COLO668 (cell line): Measurements from ENCODE around the gene METTL25B.

ENCODE experiments used
- DNase-seq: peaks from one replicate; lab custom pipeline; 2025; ENCODE audit not compliant: unreplicated experiment; lab: John Stamatoyannopoulos, UW

The METTL25B gene

DNA sequence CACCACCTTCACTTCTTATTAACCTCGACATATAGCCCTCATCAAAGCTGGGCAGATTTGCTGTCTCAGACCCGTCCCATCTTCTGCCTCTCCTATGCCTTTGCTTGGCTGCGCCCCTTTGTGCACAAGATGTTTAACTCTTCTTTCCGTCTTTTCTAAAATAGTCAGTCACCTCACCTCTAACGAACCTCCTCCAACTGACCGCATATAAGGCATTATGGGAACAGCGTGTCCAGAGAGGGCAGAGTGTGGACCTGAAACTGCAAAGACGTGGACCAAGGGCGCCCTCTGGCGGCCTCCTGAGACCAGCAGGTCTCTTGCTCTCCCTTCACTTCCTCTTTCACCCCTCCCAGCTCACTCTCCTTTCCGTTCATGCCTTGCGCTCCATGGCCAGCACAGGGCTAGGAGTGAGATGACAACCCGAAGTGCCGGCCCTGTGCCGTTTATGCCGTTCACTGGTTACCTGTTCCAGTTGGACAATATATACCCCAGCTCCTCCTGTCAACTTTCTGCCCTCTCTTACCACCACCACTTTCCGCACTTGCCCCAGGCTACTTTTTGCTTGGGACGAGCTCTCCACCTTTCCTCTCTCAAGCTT, 2.5 kb upstream of the METTL25B start:
- peak; percentile 93 for DNase-seq

DNA sequence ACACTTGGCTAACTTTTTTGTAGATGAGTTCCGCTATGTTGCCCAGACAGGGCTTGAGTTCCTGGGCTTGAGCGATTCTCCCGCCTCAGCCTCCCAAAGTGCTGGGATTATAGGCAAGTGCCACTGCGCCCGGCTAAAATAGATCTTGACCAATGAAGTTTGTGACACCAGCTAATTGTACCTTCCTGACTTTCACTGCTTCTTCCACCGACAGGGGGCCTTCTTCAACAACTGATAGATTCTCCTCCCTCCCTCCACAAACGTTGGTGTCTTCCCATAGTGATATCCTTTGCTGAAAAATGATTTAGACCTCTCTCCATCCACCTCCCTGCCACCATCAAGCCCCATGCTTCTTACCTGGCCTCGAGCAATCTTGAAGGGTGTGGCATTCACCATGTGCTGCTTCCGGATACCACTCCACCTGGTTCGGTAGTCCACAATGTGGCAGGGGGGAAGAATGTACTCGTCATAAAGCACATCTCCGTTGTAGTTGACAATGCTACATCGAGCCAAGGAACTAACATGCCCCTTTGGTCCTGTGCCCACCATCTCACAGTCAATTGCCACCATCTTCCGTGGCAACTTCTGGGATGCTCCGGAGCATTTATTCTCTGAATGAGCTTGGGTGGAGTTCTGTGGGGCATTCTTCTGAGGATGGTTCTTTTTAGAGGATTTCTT, 1.6 kb upstream of the METTL25B start:
- DNase-seq: peak; percentile 66

DNA sequence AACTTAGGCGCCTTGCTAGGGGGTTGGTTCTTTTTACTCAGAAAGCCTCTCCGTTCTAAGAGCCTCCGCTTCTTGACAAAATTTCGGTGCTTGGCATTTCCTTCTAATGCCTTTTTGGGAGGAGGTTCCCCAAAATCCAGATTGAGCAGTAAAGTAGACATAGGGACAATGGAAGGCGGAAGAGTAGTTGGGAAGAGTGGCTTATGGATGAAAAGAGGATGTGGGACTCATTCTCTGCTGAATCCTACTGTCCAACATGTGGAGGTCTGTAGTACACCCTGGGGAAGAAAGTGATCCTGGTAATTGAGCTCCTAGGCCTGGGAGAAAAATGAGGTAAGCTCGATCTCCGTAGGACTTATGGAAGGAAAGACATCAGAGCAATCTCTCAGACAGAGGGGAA, 777 bp upstream of the METTL25B start:
- no peak for DNase-seq

DNA sequence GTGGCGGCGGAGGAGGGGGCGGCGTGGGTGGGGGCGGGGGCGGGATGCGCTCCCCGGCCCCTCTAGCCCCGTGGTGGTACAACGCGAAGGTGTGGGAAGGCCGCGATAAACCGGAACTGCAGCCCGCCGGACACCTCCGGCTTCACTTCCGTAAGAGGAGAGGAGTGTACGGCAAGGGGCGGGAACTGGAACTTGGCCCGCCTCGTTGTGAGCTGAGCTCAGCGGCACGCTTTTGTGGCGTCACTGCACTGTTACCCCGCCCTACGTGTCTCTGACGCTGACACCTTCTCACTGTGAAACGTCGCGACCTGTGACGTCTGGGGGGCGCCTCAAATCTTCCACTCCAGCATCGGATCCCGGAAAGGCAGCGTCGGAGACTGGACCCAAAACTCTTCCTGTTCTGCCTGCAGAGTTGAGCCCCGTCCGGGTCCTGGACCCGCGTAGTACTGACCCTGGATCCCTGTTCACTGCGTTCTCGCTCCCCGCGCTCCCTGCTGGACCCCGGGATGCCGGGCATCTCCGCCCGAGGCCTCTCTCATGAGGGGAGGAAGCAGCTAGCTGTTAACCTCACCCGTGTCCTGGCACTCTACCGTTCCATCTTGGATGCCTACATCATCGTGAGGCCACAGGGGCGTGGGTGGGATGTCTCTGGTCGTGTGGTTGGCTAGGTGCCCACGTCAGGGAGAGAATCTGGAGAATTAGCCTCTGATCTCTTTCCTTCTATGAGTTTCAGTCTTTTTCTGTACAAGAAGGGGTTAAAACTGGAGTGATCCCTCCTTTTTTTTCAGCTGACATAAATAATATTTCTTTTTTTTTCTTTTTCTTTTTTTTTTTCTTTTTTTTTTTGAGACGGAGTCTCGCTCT, 562 bp downstream of the METTL25B start, which contains the start of gene ISG20L2:
Gene ISG20L2, minus strand, starts transcription at position 168 of the 864 bp plus-strand sequence. CDS start 1,114 bp downstream, outside the sequence.
- peak; percentile 98 for DNase-seq

DNA sequence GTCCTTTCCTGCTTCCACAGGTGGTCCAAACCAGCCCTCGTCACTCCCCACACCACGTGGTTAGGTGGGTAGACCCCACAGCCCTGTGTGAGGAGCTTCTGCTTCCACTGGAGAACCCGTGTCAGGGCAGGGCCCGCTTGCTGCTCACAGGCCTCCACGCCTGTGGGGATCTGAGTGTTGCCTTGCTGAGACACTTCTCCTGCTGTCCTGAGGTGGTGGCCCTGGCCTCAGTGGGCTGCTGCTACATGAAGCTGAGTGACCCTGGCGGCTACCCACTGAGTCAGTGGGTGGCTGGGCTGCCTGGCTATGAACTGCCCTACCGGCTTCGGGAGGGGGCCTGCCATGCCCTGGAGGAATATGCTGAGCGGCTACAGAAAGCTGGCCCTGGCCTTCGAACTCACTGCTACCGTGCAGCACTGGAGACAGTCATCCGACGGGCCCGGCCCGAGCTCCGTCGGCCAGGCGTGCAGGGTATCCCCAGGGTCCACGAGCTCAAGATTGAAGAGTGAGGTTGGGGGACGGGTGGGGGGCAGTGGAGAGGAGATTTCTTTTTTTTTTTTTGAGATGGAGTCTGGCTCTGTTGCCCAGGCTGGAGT, 5.8 kb downstream of the METTL25B start:
- DNase-seq: no peak

DNA sequence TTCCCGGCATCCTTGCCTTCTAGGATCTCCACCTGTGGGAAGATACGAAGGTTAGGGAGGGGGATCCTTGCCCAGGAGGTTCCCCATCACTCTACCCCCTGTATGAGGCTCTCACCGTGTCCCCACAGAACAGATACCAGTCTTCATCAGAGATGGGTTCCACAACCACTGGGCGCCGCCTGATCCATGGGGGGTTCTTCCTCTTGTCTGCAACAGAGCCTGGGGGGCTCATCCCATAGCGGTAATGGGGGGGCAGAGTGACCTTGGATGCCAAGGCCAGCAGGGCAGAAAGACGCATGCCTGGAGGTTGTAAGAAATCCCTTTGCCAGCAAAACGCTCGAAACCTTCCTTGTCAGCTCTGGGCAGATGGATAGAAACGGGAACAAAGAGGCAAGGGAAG, 10.1 kb downstream of the METTL25B start:
- no peak for DNase-seq

DNA sequence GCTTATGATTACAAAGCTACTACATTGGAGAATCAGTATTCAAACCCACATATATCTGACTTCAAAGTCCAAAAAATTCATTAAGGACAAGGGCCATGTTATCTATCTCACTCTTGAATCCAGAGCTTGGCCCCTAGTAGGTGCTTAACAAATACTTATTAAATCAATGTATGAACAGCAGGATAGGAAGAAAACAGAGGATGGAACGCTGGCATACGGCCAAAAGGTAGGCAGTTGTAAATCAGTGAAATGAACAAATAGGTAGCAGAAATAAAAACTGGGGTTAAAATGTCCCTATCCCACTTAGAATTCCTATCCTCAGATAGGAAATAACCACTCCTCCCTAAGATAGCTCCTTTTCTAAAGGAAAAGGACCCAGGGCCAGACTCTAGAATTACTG, 10.6 kb downstream of the METTL25B start:
- no peak for DNase-seq

DNA sequence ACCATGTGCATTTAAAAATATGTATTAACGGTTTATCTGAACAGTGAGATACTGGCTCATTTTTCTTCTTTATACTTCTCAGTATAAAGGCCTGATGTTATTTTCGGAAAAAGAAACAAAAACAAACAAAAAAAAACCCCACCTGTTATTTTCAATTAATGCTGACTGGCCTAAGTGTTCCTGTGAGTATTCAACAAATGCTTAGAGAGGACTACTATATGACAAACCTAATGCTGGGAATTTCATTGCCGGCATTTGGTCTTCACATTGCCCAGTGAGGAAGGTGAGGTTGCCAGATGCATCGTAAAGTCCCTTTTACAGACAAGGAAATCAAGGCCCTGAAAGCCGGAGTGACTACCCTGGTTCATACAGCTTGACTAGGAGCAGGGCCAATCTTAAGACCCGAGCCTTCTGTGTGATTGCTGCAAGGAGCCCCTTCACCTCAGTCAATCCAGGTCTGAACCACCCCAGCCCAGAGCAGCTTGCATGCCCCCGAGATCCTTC, 12.0 kb downstream of the METTL25B start:
- DNase-seq: no peak

DNA sequence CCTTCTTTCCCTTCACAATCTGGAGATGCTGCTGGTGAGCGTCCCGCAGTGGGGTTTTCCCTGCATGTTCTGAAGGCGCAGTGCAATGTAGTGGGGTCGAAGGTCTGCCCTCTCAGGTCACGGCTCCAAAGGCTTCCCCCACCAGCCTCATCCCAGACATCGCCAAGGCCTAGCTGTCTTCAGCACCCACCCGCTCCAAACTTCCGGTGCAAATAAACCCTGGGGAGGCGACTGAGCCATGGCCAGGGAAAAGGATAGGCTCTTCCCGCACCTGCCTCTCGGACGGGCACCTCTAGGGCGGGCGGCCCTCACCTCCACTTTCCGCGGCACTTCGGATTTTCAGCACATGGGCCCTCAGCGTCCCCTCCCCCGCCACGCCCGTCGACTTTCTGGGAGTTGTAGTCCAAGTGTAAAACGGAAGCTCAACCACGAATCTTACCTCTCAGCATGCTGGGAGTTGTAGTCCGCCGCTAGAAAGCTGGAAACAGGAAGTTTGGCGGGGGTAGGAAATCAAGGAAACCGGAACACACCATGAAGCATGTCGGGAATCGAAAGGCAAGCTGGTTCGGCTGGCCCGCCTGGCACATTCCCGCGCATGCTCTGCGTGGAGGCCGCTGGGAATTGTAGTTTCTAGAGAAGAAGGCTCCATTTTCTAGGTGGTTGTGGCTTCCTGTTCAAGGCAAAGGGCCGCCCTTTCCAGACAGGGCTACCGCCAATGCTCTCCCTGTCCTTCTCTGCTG, 12.6 kb downstream of the METTL25B start, which contains the start of gene MRPL24:
Gene MRPL24, minus strand, starts transcription at position 348 of the 740 bp plus-strand sequence. CDS start 2,384 bp downstream, outside the sequence.
- DNase-seq: peak; percentile 98

DNA sequence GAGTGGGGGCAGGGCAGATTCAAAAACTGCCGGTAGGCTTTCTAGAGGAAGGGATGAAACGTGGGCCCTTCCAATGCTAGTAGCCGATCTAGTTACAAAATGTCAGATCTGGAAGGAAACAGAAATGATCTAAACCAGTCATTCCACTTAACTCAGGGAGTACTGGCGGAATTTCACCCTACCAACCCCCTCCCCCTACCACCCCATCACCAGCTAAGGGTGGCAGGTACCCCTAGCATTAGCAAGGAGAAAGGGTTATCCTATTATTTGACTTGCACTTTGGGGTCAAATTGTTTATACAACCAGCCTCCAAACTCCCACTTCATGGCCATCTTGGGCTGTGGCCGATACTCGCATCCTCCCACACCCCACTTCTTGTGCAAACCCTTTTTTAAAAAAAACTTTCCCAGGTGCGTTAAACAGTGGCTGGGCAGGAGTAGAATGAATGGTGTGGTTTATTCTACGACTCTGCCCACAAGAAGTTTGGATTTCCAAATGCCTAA, 13.3 kb downstream of the METTL25B start:
- no peak for DNase-seq

DNA sequence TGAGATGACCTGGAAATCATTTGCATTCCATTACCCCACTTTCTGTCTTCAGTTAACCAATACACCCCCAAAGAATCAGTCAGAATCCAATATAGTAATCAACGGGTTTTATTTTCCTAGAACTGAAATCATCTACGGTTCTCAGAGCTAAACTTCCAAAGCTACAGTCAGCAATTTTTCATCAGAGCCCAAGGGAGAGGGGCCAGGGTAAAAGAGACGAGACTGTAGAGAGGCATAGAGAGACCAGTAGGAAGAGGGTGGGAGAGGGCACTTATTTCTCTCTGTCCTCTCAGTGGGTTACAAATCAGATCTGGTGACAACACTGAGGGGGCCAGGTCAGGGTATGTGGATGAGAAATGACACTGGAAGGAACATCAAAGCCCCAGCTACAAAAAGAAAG, 13.7 kb downstream of the METTL25B start:
- no peak for DNase-seq

DNA sequence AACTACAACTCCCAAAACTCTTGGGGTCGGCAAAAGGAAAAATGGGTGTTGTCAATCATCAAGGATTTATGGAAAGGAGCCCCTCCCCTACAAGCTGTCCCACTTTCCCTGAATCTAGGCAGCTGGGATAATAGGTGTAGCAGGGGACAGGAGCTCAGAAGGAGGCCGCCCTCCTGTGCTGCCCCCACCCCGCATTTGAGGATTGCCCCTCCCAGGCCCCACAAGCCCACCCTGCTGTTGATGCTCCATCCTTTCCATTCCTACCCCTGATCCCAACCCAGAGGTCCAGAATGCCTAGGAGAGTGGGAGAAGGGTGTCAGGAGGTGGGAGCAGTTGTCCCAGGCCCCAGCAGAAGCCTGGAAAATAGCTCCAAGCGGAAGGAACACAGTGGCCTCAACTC, 14.5 kb downstream of the METTL25B start:
- DNase-seq: no peak

DNA sequence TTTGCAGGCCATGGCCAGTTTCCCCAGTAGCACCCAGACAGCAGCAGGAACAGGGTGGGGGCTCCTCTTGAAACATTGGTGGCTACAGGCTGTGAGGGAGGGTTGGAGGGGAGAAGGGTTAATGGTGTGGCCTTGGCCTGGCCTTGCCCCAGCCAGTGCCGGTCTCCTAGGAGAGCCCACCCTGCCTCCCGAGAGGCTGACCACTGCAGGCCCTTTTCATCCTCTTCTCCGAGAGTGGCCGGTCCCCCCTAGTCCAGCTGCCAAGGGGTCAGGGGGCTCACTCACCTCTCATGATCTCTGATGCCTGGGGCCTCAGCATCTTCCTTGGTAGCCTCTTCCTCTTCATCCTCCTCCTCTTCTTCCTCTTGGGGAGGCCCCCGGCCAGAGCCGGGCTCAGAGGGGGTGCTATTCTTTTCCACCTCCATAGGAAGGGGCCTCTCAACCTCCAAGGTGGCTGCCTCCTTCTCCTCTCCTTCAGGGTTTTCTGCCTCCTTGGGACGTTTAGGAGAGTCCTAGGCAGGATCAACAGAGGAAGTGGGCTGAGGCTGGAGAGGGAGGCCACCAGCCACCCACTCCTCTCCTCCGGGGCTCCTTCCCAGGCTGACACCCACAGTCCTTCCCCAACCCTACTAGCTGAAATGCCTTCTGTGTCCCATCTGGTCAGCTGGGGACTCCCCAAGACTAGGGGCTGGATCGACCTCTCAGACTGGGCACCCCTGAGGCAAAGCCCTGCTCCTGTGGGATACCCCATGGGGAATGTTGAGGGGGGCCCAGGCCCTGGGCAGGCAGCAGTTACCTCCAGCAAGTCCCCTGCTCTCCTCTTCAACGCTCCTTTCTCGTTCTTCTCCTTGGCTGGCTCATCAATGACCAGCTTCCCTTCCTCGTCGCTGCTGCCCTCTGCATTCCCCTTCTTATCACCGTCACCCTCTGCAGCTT, 15.4 kb downstream of the METTL25B start:
- no peak for DNase-seq

DNA sequence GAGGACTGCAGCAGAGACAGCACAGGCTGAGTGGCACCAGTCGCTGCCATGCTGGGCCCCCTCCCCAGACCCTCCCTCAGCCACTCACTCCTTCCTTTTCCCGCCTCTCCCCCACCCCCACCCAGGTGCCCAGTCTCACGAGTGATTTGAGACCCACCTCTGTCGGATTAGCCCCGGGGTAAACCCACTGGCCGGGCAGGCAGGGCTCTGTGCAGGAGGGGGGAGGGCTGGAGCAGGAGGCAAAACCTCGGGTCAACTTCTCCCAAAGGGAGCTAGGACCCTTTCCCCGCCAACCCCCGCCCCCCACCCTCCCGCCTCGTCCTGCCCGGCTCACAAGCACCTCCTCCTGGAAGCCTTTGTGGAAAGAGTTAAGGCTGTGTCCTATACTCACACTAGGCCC, 16.1 kb downstream of the METTL25B start:
- DNase-seq: no peak

DNA sequence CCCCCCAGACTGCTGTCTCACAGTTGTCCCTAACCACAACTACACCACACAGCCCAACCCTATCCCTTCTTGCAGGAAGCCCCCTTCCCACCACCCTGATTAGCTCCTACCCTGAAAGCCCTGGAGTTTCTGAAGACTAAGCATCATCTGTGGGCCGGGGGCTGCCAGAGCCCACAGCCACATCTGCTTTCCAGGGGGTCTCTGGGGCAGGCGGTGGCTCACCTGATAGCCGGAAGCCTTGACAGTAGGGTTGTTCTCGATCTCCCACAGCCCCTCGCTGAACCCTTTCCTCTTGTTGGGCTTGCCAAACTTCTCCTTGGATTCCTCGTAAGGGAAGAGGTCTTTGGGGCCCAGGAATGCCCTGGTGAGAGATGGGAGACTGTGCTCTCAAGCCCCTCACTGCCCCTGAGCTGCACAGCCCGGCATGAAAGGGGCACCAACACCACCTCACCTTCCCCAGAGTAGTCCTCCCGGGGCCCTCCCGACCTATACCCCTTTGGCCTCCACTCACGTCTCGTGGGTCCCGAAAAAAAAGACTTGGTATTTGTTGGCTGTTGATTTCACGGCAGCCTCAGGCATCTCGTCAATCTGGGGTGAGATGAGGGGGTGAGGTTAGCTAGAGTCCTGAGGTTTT, 16.6 kb downstream of the METTL25B start:
- no peak for DNase-seq

DNA sequence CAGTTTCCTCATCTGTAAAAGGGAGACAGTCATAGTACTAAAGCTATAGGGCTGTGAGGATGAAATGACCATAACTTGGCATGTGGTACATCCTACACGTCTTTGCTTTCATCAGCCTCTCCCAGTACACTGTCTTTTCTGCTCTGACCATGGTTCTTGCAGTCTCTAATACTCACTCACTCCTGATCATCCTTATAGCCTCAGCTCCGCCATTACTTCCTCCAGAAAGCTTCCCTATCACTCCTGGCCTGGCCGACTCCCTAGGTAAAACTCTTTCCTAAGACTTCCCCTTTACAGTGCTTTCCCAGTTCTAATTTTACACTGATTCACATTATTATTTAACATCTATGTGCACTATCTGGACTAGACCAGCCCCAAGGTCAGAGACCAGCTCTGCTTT, 17.6 kb downstream of the METTL25B start:
- no peak for DNase-seq

DNA sequence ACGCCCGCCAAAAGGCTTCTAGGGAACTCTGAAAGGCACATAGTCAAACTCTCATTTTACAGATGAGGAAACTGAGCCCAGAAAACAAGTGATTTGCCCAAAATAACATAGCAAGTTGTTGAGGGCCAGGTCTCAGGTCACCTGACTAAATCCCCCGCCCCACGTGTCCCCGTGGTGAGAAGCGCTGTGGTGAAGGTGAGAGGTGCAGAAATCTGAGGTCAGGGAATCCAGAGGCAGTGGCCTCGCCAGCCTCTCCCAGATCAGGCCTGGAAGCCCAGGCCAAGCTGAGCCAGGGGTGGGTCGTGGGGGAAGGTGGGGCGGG, 18.1 kb downstream of the METTL25B start:
- no peak for DNase-seq

DNA sequence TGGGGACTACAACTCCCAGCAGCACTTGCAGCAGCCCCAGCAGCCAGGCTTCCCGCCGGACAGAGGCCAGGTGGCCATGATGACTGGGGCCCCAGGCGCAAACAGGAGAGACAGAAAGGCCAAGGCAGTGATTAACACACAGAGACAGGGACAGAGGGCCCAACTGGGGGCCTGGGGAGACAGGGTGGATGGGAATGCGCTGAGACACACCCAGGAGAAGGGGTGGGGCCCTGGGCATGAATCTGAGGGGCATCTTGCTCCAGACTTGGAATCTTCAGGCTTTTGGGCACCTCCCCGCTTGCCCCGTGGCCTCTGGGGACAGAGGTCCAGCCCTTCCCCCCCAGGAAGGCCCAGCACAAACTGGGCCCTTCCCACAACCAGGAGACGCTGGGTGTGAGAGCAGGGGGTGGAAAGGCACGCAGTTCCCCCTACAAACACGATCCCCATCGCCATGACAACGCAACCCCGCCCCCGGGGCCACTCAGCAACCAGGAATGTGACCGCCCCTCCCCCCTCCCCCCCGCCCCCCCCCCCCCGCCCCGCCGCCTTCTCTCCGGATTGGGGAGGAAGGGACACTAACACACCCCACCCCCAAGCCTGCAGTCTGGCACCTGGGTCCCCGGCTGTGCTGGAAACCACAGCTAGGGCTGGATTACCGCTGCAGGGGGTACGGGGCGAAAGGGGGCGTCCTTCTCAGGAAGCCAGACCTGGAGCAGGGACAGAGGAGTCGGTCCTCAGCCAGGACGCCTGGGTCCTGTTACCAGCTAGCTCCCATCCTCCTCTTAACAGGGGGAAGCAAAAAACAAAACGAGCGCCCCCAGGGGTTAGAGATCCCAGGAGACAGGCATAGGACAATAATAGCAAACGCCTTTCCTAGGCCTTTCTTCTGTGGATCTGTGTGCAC, 18.7 kb downstream of the METTL25B start:
- peak; percentile 90 for DNase-seq
